Ovary (tissue), 3 donors: Measurements from ENCODE around the gene CD200.

Experiments used
- CTCF ChIP-seq, 3 donors: fragments of 450-650 bp in 2 of 3; fragments of 200-600 bp in 1 of 3; IDR thresholded peaks; one replicate each; pipeline versions ENCODE4 v1.5.1 to v1.8.0; 2016 to 2022; ENCODE audit warnings: antibody characterized with exemption in 3 of 3, mild to moderate bottlenecking in 1 of 3
- POLR2A ChIP-seq: fragments of 450-650 bp; IDR thresholded peaks from one replicate; pipeline ENCODE4 v1.6.1; 2017; ENCODE audit warnings: antibody characterized with exemption, mild to moderate bottlenecking, moderate library complexity
- donor health status: DM: no; HTN: no; CAD: no.

- no peak for TF ChIP-seq POLR2A
- TF ChIP-seq CTCF (IDR thresholded peaks at IDR 0.05): no peak
These were observed 75.1 kb downstream of the CD200 start for GRCh38 chr3:112407888-112408702.
